ENCODE results near the gene SPNS3. TPM values are rescaled to one million over a fixed set of nuclear protein-coding genes. Genes with fewer than 3 reads are reported as not detected.
A peak's percentile ranks its signal among the peaks of the same experiment; 100 is the strongest.

The SPNS3 gene
- total and polyA plus RNA-seq, 2 of the 8 experiments (the other 6 are each of a cell fraction or from before 2014, with no cell fraction given) = not detected

GRCh38 chr17:4405699-4406098 is 28.0 kb upstream of the SPNS3 start:
- 93% methylated on average over 5 of the region's 5 CpGs; no CpG with 5 or more reads in 1 of the 2 experiments for WGBS, 2 experiments (ENCODE audit: extremely low coverage in 1 of 2, insufficient coverage in 1 of 2, insufficient read length in 1 of 2, insufficient replicate concordance in 2 of 2, low coverage in 1 of 2, low lambda C conversion rate in 2 of 2, missing lambda C conversion rate in 1 of 2)
- TF ChIP-seq BRCA1 (IDR thresholded peaks at IDR 0.05; ENCODE audit: low read depth, low read length) = no peak
- no peak for TF ChIP-seq SAP30 (IDR thresholded peaks at IDR 0.05; ENCODE audit: insufficient read depth, insufficient replicate concordance, low read length)
- no peak for TF ChIP-seq MAFK (IDR thresholded peaks at IDR 0.05; ENCODE audit: low read depth, low read length)
- no peak for TF ChIP-seq CTCF (IDR thresholded peaks at IDR 0.05; ENCODE audit: control extremely low read depth in 1 of 3, insufficient read depth in 1 of 3, low read depth in 1 of 3, low read length in 3 of 3)
- TF ChIP-seq TCF12 (IDR thresholded peaks at IDR 0.05; ENCODE audit: low read depth, low read length) = no peak
- TF ChIP-seq KDM4A (IDR thresholded peaks at IDR 0.05; ENCODE audit: low read depth, low read length, severe bottlenecking) = no peak
- TF ChIP-seq CHD1 (IDR thresholded peaks at IDR 0.05; ENCODE audit: low read depth, low read length) = no peak
- TF ChIP-seq EGR1 (IDR thresholded peaks at IDR 0.05; ENCODE audit: borderline replicate concordance, low read depth, low read length) = no peak
- no peak for TF ChIP-seq CREB1 (IDR thresholded peaks at IDR 0.05)
- no peak for TF ChIP-seq BACH1 (IDR thresholded peaks at IDR 0.05; ENCODE audit: low read length)
- TF ChIP-seq FOSL1 (IDR thresholded peaks at IDR 0.05; ENCODE audit: insufficient read depth, low read depth, low read length) = no peak

More at GRCh38 chr17:4405699-4406098, 28.0 kb upstream of the SPNS3 start:
- FAIRE-seq (no peak), DNase-seq (ENCODE audit: low read depth in 1 of 2, low spot score in 2 of 2) (no peak)
- ChIA-PET POLR2A (ENCODE audit: partially characterized antibody) (interaction anchor here (0.6 to 3.6 kb wide), 6 partner anchors 9 to 242 kb away, joined by 3 to 26 read pairs (median 4); partner anchors contain the start of gene UBE2G1), CTCF (ENCODE audit: partially characterized antibody) (interaction anchor here (0.6 to 4.4 kb wide), 13 partner anchors 10 to 722 kb away, joined by 3 to 23 read pairs (median 4); no protein-coding TSS in a partner anchor)
- peak overlapping the region; percentile 32; the same call in 1 of the 2 replicates for H2BK15ac ChIP-seq (ENCODE audit: low read length)
- no peak overlapping the region for H3K4me2 ChIP-seq (ENCODE audit: insufficient read depth in 1 of 2, low read depth in 2 of 2, low read length in 2 of 2)
- H2BK120ac ChIP-seq (replicated peaks; ENCODE audit: low read depth, low read length) = no peak overlapping the region
- H3K4me3 ChIP-seq (ENCODE audit: extremely low read depth in 1 of 4, insufficient read depth in 2 of 4, low read depth in 3 of 4, low read length in 4 of 4) = no peak overlapping the region
- 0 out of 2 replicates have a peak overlapping the region, but pooled peaks have one; percentile 68 for H2AFZ ChIP-seq (ENCODE audit: low read length)
- H3K79me1 ChIP-seq (ENCODE audit: low read depth, low read length) = no peaks in the 10 kb centered on the region
- peak overlapping the region; percentile 71; the same call in 1 of the 2 replicates for H3K18ac ChIP-seq (ENCODE audit: extremely low read depth, low read length)
- H3K14ac ChIP-seq (ENCODE audit: insufficient read length) = no peak overlapping the region
- no peaks in the 10 kb centered on the region for H3K23me2 ChIP-seq (ENCODE audit: low read depth, low read length)
- H3K79me2 ChIP-seq (ENCODE audit: control insufficient read depth in 1 of 2, insufficient read depth in 2 of 2, low read length in 2 of 2) = no peaks in the 10 kb centered on the region
- H3K27ac ChIP-seq (ENCODE audit: low read depth, low read length) = no peak overlapping the region
- 0 out of 2 replicates have a peak overlapping the region, but pooled peaks have one; percentile 12 for H2BK5ac ChIP-seq (ENCODE audit: low read depth, low read length)
- peak overlapping the region; percentile 34 for H4K91ac ChIP-seq (replicated peaks; ENCODE audit: insufficient read length, low read length)
- peak overlapping the region; percentile 88 for H2BK12ac ChIP-seq (ENCODE audit: low read depth, low read length)
- H4K20me1 ChIP-seq (replicated peaks in 1 of 2; ENCODE audit: control insufficient read depth in 1 of 2, insufficient read depth in 2 of 2, low read length in 2 of 2) = no peaks in the 10 kb centered on the region
- H3K23ac ChIP-seq (ENCODE audit: insufficient read length) = no peak overlapping the region
- H4K5ac ChIP-seq (ENCODE audit: insufficient read length, low read depth, low read length) = no peak overlapping the region
- 0 out of 2 replicates have a peak overlapping the region, but pooled peaks have one; percentile 82 for H2BK20ac ChIP-seq (ENCODE audit: low read length)
- H3K9me3 ChIP-seq (ENCODE audit: insufficient read depth in 2 of 2, low read depth in 1 of 2, low read length in 1 of 2) = no peaks in the 10 kb centered on the region
- H4K8ac ChIP-seq (ENCODE audit: extremely low read depth, insufficient read depth, low read length) = no peak overlapping the region; the same call in 1 of the 2 replicates
- no peak overlapping the region for H3K56ac ChIP-seq (replicated peaks; ENCODE audit: insufficient read length, low read depth, low read length)
- H3K9ac ChIP-seq (replicated peaks in 1 of 4; ENCODE audit: extremely low read depth in 1 of 4, low read depth in 3 of 4, low read length in 3 of 4) = no peak overlapping the region
- H3K4ac ChIP-seq (replicated peaks; ENCODE audit: insufficient read length, low read depth, low read length) = no peak overlapping the region
- no peaks in the 10 kb centered on the region for H3K36me3 ChIP-seq (ENCODE audit: control insufficient read depth in 2 of 4, insufficient read depth in 4 of 4, low read length in 3 of 4)
- no peaks in the 10 kb centered on the region for H3K27me3 ChIP-seq (replicated peaks in 1 of 4; ENCODE audit: control insufficient read depth in 3 of 4, extremely low read depth in 1 of 4, insufficient read depth in 3 of 4, low read length in 3 of 4)
- H2AK5ac ChIP-seq (ENCODE audit: low read depth, low read length) = peak overlapping the region; percentile 98
- peaks cover 0 to 3% (median 1%) of the 10 kb centered on the region in 4 experiments; a peak in 1 of 7 replicates for H3K4me1 ChIP-seq (replicated peaks in 1 of 4; ENCODE audit: control insufficient read depth in 3 of 4, insufficient read depth in 4 of 4, low read length in 3 of 4)
